GM19043 (cell line): Measurements from ENCODE around the gene CHTOP.

Experiments used
- ATAC-seq: cut with Tn5 transposase; IDR thresholded peaks from one replicate; pipeline ENCODE4 v1.9.1; 2021; ENCODE audit warnings: low read depth; ENCODE audit not compliant: unreplicated experiment

Gene CHTOP

DNA sequence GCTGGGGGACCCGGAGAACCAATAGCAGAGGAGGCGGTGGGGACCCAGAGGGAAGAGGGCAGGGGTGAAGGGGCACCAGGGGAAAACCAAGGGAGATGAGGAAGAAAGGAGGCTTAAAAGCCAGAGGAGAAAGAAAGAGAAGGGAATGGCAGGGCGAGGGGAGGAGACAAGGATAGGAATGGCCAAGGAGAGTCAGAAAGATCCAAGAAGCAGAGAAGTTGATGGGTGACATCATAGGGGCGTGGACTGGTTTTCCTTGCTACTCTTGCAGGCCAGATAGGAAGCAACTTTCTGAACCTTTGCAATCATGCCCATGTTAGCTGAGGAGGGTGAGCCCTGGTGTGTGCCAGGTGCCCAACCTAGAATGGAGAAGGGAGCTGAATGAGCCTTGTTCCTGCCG, 50.0 kb downstream of the CHTOP start:
- ATAC-seq, result no peak

DNA sequence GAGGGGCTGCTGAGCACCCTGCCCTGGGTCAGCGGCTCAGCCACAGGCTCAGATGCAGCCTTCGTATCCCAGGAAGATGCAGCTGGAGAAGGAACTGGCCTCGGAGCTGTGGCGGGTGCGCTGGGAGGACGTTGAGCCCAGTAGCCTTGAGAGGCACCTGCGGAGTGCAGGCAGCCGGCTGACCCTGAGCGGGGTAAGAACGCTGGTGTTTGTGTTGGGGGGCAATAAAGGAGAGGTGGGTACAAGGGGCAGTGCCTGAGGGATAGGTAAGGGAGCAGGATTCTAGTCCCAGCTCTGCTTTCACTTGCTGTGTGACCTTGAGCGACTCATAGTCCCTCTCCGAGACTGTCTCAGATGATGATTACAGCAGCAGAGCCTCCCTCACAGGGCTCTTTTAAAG, 51.0 kb downstream of the CHTOP start:
- no peak for ATAC-seq

- ATAC-seq, result no peak
These were observed 51.9 kb downstream of the CHTOP start for GRCh38 chr1:153685544-153686340.

GRCh38 chr1:153687346-153688125, 53.7 kb downstream of the CHTOP start:
- no peak for ATAC-seq

DNA sequence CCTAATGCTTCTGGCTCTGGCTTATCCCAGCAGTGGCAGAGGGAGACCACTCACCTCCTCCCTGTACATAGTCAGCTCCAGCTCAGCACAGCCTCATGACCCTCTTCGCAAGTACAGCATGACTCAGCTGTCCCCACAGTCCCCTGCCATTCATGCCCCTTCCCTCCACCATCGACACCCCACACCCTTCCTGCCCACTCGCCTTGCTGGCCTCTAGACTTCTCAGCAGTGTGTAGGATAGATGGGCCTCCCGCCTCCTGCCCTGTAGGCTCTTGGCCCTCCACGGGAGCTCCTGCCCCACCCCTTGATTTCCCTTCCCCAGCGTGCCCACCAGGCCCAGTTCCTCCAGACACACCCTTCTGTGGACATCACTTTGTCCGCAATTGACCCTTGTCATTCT, 54.4 kb downstream of the CHTOP start:
- no peak for ATAC-seq

GRCh38 chr1:153688736-153689328, 55.0 kb downstream of the CHTOP start:
- no peak for ATAC-seq

DNA sequence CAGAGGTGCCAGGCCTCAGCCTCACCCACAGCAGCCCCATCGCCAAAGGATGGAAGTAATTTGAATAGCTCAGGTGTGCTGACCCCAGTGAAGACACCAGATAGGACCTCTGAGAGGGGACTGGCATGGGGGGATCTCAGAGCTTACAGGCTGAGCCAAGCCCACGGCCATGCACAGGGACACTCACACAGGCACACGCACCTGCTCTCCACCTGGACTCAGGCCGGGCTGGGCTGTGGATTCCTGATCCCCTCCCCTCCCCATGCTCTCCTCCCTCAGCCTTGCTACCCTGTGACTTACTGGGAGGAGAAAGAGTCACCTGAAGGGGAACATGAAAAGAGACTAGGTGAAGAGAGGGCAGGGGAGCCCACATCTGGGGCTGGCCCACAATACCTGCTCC, 59.6 kb downstream of the CHTOP start:
- ATAC-seq, result no peak
